ENCODE measurements around the gene FHOD1.

- TF ChIP-seq, protein P1, sequence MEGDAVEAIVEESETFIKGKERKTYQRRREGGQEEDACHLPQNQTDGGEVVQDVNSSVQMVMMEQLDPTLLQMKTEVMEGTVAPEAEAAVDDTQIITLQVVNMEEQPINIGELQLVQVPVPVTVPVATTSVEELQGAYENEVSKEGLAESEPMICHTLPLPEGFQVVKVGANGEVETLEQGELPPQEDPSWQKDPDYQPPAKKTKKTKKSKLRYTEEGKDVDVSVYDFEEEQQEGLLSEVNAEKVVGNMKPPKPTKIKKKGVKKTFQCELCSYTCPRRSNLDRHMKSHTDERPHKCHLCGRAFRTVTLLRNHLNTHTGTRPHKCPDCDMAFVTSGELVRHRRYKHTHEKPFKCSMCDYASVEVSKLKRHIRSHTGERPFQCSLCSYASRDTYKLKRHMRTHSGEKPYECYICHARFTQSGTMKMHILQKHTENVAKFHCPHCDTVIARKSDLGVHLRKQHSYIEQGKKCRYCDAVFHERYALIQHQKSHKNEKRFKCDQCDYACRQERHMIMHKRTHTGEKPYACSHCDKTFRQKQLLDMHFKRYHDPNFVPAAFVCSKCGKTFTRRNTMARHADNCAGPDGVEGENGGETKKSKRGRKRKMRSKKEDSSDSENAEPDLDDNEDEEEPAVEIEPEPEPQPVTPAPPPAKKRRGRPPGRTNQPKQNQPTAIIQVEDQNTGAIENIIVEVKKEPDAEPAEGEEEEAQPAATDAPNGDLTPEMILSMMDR (IDR thresholded peaks at IDR 0.05): no peak
- TF ChIP-seq POLR2A (IDR thresholded peaks at IDR 0.05) (no peak), POLR2AphosphoS5 (IDR thresholded peaks at IDR 0.05) (no peak)
These were observed 33.1 kb upstream of the FHOD1 start for GRCh38 chr16:67280090-67281015.

All from gastroesophageal sphincter (tissue), 3 donors.